Measurements from ENCODE around the gene TTLL5. TPM values are rescaled to one million over a fixed set of nuclear protein-coding genes. Genes with fewer than 3 reads are reported as not detected.

The TTLL5 gene
- total RNA-seq, 3 donors from 2014 or later: 21.9 to 66.6 (median 35.7) TPM

DNA sequence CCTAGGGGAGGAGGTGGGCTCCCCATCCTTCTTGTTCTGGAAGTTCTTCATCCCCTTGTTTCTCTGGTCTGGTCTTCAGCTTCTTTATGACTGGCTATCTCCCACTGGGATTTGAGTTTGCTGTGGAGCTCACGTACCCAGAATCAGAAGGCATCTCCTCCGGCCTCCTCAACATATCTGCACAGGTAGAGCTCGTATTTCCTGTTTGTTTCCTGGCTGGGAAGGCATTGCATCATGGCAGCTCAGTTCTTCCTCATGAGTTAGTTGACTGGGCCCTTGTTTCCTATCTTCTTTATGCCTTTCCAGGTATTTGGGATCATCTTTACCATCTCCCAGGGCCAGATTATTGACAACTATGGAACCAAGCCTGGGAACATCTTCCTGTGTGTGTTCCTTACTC, 20.2 kb upstream of the TTLL5 start:
- no peaks in the 10 kb centered on the region for H3K9me3 ChIP-seq
- H3K27ac ChIP-seq: no peak overlapping the region
- no peak for DNase-seq (ENCODE audit: low spot score in 2 of 2)
- TF ChIP-seq POLR2AphosphoS5 (IDR thresholded peaks at IDR 0.05) (no peak), POLR2A (IDR thresholded peaks at IDR 0.05) (no peak)
- TF ChIP-seq, protein P1, sequence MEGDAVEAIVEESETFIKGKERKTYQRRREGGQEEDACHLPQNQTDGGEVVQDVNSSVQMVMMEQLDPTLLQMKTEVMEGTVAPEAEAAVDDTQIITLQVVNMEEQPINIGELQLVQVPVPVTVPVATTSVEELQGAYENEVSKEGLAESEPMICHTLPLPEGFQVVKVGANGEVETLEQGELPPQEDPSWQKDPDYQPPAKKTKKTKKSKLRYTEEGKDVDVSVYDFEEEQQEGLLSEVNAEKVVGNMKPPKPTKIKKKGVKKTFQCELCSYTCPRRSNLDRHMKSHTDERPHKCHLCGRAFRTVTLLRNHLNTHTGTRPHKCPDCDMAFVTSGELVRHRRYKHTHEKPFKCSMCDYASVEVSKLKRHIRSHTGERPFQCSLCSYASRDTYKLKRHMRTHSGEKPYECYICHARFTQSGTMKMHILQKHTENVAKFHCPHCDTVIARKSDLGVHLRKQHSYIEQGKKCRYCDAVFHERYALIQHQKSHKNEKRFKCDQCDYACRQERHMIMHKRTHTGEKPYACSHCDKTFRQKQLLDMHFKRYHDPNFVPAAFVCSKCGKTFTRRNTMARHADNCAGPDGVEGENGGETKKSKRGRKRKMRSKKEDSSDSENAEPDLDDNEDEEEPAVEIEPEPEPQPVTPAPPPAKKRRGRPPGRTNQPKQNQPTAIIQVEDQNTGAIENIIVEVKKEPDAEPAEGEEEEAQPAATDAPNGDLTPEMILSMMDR (IDR thresholded peaks at IDR 0.05): no peak
- H3K27me3 ChIP-seq: no peaks in the 10 kb centered on the region
- intact Hi-C loops (cut with DNase I; ENCODE audit: low total_unique reads): no loop called here
- H3K4me1 ChIP-seq: peaks cover 0 to 5% of the 10 kb centered on the region in 2 donors
- no peaks in the 10 kb centered on the region for H3K36me3 ChIP-seq
- no peak overlapping the region for H3K4me3 ChIP-seq

DNA sequence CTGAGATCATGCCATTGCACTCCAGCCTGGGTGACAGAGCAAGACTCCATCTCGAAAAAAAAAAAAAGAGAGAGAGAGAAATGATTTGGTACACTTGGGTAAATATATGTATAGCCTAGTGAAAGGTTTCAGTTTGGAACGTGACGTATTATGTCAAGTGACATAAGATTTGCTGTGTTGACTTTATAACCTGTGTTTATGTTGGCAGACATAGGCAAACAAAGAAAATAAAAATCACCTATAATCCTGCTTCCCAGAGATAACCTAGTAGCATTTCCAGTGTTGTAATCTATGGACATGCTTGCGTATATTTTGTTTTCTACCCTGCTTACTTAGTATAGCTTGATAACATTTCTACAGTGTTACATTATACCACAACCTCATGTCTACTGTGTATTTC, 17.1 kb upstream of the TTLL5 start:
- TF ChIP-seq POLR2A (IDR thresholded peaks at IDR 0.05) (no peak), POLR2AphosphoS5 (IDR thresholded peaks at IDR 0.05) (no peak)

DNA sequence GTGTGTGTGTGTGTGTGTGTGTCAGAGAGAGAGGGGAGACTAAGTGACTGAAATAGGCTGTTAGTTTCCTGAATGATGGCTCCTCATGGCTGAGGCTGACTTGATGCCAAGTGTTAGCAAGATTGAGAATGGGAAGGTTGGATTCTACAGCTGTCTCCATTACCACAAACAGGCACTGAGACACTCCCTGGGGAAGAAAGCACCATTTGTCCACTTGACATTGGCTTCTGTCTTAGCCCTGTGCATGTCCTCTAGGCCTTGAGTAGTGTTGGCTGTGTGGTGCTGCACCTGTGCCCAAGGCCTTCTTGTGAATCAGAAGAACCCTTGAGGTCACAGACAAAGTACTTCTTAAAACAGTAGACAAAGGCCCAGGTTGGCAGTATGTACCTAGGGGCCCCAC, 16.0 kb upstream of the TTLL5 start:
- H3K4me3 ChIP-seq: no peak overlapping the region
- no peaks in the 10 kb centered on the region for H3K27me3 ChIP-seq
- H3K4me1 ChIP-seq: no peaks in the 10 kb centered on the region
- TF ChIP-seq POLR2A (IDR thresholded peaks at IDR 0.05): no peak
- TF ChIP-seq, protein P1 (IDR thresholded peaks at IDR 0.05): no peak
- TF ChIP-seq POLR2AphosphoS5 (IDR thresholded peaks at IDR 0.05): no peak
- no peaks in the 10 kb centered on the region for H3K36me3 ChIP-seq
- DNase-seq (ENCODE audit: low spot score in 2 of 2): no peak
- intact Hi-C loops (cut with DNase I; ENCODE audit: low total_unique reads): no loop called here
- no peak overlapping the region for H3K27ac ChIP-seq
- H3K9me3 ChIP-seq: no peaks in the 10 kb centered on the region

More for the DNA sequence above, 17.1 kb upstream of the TTLL5 start:
- no peaks in the 10 kb centered on the region for H3K4me1 ChIP-seq
- no peak overlapping the region for H3K27ac ChIP-seq
- H3K27me3 ChIP-seq: no peaks in the 10 kb centered on the region
- no peak for DNase-seq (ENCODE audit: low spot score in 2 of 2)
- intact Hi-C loops (cut with DNase I; ENCODE audit: low total_unique reads): no loop called here
- no peaks in the 10 kb centered on the region for H3K9me3 ChIP-seq
- H3K4me3 ChIP-seq: no peak overlapping the region
- H3K36me3 ChIP-seq: no peaks in the 10 kb centered on the region

DNA sequence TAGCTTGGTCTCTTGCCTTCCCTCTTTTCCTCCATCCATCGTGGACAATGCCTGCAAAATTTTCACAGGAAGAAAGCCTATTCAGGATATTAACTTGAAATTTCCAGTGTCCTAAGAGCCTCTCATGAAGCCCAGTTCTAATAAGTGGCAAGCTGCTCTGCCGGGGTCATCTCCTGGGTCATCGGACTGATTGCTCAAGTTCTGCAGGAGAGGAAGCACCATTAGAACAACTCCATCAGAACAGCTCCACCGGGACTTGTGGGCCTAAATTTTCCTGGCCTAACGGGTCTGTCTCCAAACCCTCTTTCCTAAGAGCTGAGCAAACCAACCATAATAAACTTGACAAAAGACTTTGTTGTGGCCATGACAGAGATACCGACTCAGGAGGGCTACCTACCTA, 14.3 kb upstream of the TTLL5 start:
- no peaks in the 10 kb centered on the region for H3K4me1 ChIP-seq
- TF ChIP-seq POLR2A (IDR thresholded peaks at IDR 0.05) (no peak), POLR2AphosphoS5 (IDR thresholded peaks at IDR 0.05) (no peak)
- TF ChIP-seq, protein P1 (IDR thresholded peaks at IDR 0.05): no peak
- no peaks in the 10 kb centered on the region for H3K9me3 ChIP-seq
- no peak overlapping the region for H3K4me3 ChIP-seq
- DNase-seq (ENCODE audit: low spot score in 2 of 2): no peak
- H3K27ac ChIP-seq: no peak overlapping the region
- intact Hi-C loops (cut with DNase I; ENCODE audit: low total_unique reads): no loop called here
- no peaks in the 10 kb centered on the region for H3K27me3 ChIP-seq
- no peaks in the 10 kb centered on the region for H3K36me3 ChIP-seq

DNA sequence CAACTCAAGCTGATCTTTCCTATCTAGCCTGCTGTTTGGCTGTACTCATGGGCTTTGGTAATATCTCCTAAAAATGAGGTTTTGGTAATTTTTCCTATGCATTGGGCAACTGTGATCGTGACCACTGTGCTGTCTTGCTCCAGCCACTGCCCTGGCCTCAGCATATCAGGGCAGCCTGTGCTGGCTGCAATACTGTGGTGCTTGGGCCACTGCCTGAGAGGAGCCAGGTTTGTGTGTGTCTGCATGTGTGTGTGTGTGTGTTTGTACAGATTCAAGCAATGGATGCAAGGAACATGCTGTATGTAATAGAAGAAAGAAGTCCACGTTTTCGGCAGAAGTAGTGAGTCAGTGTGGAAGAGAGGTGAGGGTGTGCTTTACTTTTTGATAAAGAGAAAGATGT, 13.4 kb upstream of the TTLL5 start:
- intact Hi-C loops (cut with DNase I; ENCODE audit: low total_unique reads): no loop called here
- H3K4me1 ChIP-seq: no peaks in the 10 kb centered on the region
- H3K4me3 ChIP-seq: no peak overlapping the region
- TF ChIP-seq, protein P1 (IDR thresholded peaks at IDR 0.05): no peak
- no peak for TF ChIP-seq POLR2A (IDR thresholded peaks at IDR 0.05)
- TF ChIP-seq POLR2AphosphoS5 (IDR thresholded peaks at IDR 0.05): no peak
- H3K27ac ChIP-seq: no peak overlapping the region
- DNase-seq (ENCODE audit: low spot score in 2 of 2): no peak
- H3K36me3 ChIP-seq: no peaks in the 10 kb centered on the region
- H3K27me3 ChIP-seq: no peaks in the 10 kb centered on the region
- H3K9me3 ChIP-seq: no peaks in the 10 kb centered on the region
